ENCODE data around the gene CRIM1.
"Not testable (repeated sequence)": the region's sequence is repeated elsewhere in the genome, so short reads cannot be mapped to it uniquely, and the experiment has no call there.

Gene CRIM1

GRCh38 chr2:36355151-36355889, at the start of gene CRIM1:
TSS of gene CRIM1 (plus strand) at chr2:36355778. CDS start at chr2:36356293, 515 bp downstream.
- peak; percentile 89 for DNase-seq (ENCODE audit: low read depth)

- DNase-seq (ENCODE audit: low read depth), result no peak
Observed at GRCh38 chr2:36307441-36307840, 48.1 kb upstream of the CRIM1 start.

- not testable (repeated sequence) for DNase-seq (ENCODE audit: low read depth)
Observed at GRCh38 chr2:36310444-36310843, 45.1 kb upstream of the CRIM1 start.

GRCh38 chr2:36318547-36318946, 37.0 kb upstream of the CRIM1 start:
- DNase-seq (ENCODE audit: low read depth), result peak; percentile 34

- DNase-seq (ENCODE audit: low read depth), result peak; percentile 56
Observed at GRCh38 chr2:36322108-36322507, 33.5 kb upstream of the CRIM1 start.

GRCh38 chr2:36326286-36326685, 29.3 kb upstream of the CRIM1 start:
- no peak for DNase-seq (ENCODE audit: low read depth)

GRCh38 chr2:36329251-36329650, 26.3 kb upstream of the CRIM1 start:
- no peak for DNase-seq (ENCODE audit: low read depth)

- peak; percentile 82 for DNase-seq (ENCODE audit: low read depth)
Observed at GRCh38 chr2:36329746-36330472, 25.7 kb upstream of the CRIM1 start.

GRCh38 chr2:36330473-36331395, 24.8 kb upstream of the CRIM1 start:
- DNase-seq (ENCODE audit: low read depth), result no peak

- no peak for DNase-seq (ENCODE audit: low read depth)
Observed at GRCh38 chr2:36333350-36334012, 22.1 kb upstream of the CRIM1 start.

GRCh38 chr2:36335597-36335996, 20.0 kb upstream of the CRIM1 start:
- DNase-seq (ENCODE audit: low read depth), result no peak

GRCh38 chr2:36336321-36336720, 19.3 kb upstream of the CRIM1 start:
- DNase-seq (ENCODE audit: low read depth), result no peak

- no peak for DNase-seq (ENCODE audit: low read depth)
Observed at GRCh38 chr2:36337354-36337753, 18.2 kb upstream of the CRIM1 start.

- DNase-seq (ENCODE audit: low read depth), result no peak
Observed at GRCh38 chr2:36338124-36338826, 17.3 kb upstream of the CRIM1 start.

- peak; percentile 92 for DNase-seq (ENCODE audit: low read depth)
Observed at GRCh38 chr2:36338827-36339145, 16.8 kb upstream of the CRIM1 start.

- DNase-seq (ENCODE audit: low read depth), result no peak
Observed at GRCh38 chr2:36339607-36340218, 15.9 kb upstream of the CRIM1 start.

GRCh38 chr2:36343606-36344005, 12.0 kb upstream of the CRIM1 start:
- no peak for DNase-seq (ENCODE audit: low read depth)

- no peak for DNase-seq (ENCODE audit: low read depth)
Observed at GRCh38 chr2:36348721-36349120, 6.9 kb upstream of the CRIM1 start.

- DNase-seq (ENCODE audit: low read depth), result no peak
Observed at GRCh38 chr2:36351291-36351690, 4.3 kb upstream of the CRIM1 start.

- peak; percentile 75 for DNase-seq (ENCODE audit: low read depth)
Observed at GRCh38 chr2:36351736-36352349, 3.7 kb upstream of the CRIM1 start.
